GM12873 (cell line): ENCODE results near the gene PFKFB2.

Source experiments
- TF ChIP-seq, protein P1 (sequence below): IDR thresholded peaks from 2 replicates; pipeline ENCODE4 v1.5.1; 2012; ENCODE audit warnings: low read depth, mild to moderate bottlenecking, moderate library complexity, low read length, control low read depth; ENCODE audit not compliant: insufficient read depth; ENCODE audit errors: missing control alignments

Gene PFKFB2

DNA sequence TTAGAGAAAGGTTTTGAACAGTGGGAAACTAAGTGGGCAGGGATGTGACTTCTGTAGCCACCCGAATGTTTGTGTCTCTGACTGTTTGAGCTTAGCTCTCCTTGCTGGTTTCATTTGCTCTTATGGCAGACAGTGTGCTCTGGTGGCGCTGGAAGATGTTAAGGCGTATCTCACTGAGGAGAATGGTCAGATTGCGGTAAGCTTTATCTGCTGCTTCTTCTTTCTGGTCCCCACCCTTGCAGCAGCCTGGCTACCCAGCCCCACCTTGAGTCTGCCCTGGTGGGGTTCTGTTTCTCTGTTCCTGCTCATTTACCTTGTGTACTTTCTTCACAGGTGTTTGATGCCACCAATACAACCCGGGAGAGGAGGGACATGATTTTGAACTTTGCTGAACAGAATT is 9.9 kb downstream of the PFKFB2 start:
- TF ChIP-seq, protein P1, sequence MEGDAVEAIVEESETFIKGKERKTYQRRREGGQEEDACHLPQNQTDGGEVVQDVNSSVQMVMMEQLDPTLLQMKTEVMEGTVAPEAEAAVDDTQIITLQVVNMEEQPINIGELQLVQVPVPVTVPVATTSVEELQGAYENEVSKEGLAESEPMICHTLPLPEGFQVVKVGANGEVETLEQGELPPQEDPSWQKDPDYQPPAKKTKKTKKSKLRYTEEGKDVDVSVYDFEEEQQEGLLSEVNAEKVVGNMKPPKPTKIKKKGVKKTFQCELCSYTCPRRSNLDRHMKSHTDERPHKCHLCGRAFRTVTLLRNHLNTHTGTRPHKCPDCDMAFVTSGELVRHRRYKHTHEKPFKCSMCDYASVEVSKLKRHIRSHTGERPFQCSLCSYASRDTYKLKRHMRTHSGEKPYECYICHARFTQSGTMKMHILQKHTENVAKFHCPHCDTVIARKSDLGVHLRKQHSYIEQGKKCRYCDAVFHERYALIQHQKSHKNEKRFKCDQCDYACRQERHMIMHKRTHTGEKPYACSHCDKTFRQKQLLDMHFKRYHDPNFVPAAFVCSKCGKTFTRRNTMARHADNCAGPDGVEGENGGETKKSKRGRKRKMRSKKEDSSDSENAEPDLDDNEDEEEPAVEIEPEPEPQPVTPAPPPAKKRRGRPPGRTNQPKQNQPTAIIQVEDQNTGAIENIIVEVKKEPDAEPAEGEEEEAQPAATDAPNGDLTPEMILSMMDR, result no peak

DNA sequence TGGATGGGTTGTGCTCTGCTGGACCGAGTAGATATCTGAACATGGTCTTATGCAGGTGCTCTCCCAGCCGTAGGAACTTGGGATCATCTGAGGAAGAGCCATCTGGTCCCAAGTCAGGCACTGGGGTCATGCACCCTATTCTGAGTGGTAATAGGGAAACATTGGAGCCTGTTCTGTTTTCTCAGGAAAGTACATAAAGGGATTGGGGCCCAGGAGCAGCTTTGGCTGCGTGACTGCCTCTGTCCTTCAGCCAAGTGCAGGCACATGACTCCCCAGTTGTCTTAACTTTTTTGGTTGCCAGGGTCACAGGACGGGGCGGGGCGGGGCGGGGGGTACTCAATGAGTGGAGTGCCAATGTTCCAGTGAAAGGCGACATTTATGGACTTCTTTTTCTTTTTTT is 11.5 kb downstream of the PFKFB2 start:
- TF ChIP-seq, protein P1, result no peak

DNA sequence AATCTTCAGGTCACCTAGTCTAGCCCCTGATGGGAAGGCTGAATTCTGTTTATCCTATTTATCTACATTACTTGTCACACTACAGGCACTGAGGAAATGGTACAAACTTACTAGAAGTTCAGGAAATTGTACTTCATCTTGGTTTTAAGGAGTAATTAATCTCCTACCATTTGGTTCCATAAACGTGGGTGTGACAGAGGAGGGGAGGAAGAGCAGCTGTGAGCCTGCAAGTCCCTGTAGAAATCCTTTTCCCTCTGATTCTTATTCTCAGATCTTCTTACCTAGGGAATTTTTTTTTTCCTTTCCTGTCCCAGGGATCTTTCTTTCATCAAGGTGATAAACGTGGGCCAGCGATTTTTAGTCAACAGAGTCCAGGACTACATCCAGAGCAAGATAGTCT is 14.1 kb downstream of the PFKFB2 start:
- TF ChIP-seq, protein P1, result no peak

DNA sequence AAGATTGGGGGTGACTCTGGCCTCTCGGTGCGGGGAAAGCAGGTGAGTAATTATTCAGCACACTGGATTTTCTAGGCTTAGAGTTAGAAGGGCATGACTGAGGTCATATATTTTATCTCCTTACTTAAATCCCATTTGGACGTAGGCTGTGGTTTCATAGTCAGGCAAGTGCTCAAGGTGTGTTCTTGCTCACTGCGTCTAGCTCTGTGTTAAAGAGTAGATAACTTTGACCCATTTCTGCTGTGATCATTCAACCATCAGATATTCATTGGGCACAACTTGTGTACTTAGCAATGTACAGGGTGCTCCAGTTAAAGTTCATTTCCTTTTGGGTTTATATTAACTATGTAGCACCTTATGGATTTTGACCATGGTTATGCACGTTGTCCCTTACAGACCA is 14.6 kb downstream of the PFKFB2 start:
- TF ChIP-seq, protein P1, result no peak

DNA sequence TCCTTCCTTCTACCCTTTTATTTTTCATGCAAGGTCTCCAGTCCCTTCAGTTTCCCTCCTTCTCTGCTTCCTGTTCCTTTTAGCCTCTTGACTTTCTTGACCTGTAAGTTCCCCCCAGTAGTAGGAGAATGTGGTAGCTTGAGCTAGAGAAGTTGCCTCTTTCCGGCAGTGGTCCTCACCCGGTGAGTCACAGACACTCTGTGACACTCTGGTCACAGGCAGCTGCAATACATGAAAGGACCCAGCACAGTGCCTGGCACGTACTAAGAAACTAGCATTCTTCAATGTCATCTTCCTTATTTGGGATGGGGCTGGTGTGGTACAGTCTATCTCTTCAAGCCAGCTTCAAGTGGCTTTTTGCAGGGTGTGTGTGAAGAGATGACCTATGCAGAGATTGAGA is 16.0 kb downstream of the PFKFB2 start:
- TF ChIP-seq, protein P1, result no peak

DNA sequence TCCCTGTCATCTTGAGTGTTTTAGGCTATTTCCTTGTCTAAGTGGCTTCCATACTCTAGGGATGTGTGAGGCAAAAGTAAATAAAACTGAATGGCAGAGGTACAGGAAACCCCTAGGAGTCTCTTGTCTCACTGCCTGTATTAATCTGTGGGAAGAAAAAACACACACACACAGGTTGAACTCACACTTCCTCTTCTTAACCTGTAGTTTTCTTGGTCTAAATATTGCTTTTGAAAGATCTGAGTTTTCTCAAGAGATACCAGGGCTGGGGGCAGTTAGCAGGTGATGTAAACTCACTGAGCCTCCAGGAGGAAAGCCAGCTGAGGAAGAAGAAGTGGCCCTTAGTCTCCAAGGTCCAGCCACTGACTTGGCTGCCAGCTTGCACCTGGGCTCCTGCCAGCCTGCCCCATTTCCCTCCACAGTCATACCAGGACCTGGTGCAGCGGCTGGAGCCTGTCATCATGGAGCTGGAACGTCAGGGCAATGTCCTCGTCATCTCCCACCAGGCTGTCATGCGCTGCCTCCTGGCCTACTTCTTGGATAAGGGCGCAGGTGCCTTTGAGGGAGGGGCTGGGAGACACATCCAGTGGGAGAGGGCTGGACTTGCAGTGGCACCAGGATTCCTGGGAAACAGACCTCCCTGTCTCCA is 16.9 kb downstream of the PFKFB2 start:
- TF ChIP-seq, protein P1, result no peak

DNA sequence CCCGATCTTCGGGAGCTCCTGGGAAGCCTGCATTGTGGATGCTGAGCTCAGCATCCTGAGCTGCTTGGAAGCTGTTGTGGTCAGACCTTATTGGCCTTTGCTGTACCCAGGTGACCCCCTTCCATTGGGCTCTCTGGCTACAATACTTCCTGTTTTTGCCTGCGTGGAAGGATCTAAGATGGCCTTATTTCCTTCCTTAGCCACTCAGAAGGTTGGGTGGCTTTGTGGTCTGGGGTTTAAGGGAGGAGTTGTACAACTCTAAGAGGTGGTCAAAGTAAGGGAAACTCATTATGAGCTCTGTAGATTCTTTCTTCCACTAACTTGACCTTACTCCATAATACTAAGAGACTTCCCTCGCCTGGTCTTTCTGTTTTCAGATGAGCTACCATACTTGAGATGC is 17.7 kb downstream of the PFKFB2 start:
- TF ChIP-seq, protein P1, result no peak
